DMS114 treated with DMSO at 0.1 percent for 48 hours (cell line): ENCODE data around the gene ONECUT3.

Experiments used
- DNase-seq: peaks from one replicate; lab custom pipeline; 2025; ENCODE audit not compliant: unreplicated experiment; lab: John Stamatoyannopoulos, UW

The ONECUT3 gene

GRCh38 chr19:1739960-1740629, 13.2 kb upstream of the ONECUT3 start:
- no peak for DNase-seq

- DNase-seq = no peak
Observed at GRCh38 chr19:1742989-1743696, 10.2 kb upstream of the ONECUT3 start.

DNA sequence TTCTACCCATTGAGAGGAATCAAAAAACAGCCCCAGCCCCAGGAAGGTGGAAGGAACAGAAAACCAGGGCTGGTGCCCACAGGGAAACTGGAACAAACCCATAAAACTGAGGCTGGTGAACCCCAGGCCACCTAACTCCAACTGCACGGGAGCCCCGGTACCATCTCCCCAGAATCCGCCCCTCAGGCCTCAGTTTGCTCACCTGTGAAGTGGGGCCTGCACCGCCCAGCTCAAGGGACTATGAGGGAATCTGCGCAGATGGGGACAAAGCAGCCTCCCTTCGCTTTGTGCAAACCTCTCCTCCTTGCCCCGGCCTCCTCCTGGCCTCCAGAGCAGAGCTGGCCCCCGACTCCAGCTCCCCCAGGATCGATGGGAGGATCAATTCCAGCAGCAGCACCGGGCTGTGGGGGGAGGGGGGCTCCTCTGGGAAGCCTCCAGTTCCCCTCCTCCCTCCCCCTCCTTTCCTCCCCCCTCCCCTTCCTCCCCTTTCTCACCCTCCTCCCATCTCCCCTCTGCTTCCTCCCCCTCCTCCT, 9.1 kb upstream of the ONECUT3 start:
- no peak for DNase-seq

DNA sequence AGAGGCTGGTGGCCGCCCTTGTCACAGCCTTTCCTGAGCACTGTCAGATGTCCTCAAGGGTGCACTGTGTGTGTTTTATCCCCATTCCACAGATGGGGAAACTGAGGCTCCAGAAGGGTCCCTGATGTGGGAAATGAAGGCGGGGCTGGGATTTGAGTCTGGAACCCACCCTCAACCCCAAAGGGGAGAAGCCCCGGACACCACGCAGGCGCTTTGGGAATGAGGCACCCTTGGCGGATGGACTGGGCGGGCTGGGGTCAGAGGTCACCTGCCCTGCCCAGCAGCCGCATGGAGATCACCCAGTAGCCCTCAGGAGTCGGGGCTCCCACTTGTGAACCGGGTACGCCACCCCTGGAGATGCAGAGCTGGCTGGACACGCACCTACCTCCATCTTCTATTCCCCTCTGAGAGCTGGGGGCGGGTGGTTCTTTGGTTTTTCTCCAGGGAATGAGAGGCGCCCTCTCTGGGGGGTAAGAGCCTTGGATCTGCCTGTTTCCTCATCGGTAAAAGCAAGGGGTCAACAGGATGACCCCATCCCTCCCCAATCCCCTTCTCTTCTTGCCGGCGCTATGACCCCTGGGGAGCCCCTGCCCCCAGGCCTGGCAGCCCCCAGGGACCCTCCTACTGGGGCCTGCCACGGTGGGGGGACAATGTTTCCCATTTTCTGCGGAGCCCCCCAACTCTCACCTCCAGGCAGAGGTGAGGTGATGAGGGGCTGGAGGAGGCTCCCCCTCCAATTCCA, 8.3 kb upstream of the ONECUT3 start:
- DNase-seq = no peak

GRCh38 chr19:1745589-1746031, 7.7 kb upstream of the ONECUT3 start:
- DNase-seq = no peak

DNA sequence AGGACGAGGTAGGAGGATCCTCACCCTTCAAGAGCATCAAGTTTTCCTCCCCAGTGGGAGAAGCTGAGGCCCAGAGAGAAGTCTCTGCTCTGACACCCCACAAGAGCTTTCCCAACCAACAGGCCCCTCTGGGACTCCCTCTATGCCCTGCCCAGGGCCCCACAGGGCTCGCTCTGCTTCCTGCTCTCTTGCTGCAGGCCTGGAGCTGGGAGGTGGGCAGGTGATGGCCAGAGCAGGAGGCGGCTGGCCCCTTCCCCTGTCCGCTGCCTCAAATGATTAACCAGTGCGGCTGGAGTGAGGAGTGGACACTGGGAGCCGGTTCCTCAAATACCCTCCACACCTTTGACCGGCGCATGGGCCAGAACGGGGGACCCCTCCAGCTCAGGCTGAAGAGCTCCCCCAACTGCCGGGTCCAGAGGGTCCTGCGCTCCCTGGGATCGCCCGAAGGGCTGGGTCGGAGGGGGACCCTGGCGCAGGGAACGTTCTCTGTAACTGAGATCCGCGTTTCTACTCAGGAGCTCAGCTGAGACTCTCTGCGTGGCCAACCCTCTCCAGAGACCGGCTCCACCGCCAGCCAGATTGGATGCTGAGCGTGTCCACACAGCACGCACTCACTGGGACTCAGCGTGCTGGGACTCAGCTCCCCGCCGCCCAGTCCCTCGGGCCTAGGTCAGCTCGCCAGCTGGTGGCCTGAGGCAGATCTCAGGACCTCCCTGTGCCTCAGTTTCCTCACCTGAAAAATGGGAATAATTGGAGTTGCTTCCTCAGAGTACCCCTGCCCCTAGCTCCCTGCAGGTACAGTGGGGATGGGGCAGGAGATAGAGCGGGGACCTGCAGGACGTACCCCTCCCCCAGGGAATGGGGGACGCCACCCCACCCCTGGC, 6.7 kb upstream of the ONECUT3 start:
- DNase-seq = no peak

DNA sequence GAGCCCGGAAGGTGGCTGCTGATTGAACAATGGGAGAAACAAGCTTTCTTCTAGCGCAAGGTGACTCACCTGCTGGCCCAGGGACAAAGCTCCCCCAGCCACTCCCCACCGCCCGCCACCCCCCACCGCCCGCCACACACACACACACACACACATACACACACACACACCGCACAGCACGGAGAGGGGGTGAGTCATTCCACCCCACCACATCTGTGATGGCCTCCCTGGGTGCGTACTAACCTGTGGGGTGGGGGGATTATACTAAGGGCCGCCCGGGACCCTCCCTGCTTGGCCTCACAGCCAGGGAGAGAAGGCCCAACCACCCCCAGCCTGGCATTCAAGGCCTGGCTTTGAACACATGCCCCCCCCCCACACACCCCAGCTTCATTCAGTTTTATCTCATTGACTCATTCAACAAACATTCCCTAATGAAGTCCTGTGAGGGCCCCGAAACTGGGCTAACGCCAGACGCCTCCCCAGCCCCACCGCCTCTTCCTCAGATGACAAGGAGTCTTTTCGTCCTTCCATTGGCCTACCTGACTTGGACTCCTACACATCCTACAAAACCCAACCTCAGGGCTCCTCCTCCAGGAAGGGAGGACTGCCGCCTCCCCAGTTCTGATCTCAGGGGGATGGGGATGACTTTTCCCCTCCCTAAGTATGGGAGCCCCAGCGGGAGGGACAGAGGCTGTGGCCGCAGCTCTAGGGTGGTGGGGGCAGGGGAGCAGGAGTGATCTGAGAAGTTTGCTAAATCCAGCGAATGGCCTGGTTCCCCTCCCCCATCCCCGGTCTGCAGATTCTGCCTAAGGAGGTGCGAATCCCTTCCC, 5.8 kb upstream of the ONECUT3 start:
- no peak for DNase-seq

GRCh38 chr19:1748115-1748872, 5.0 kb upstream of the ONECUT3 start:
- DNase-seq = no peak

- DNase-seq = no peak
Observed at GRCh38 chr19:1748873-1749341, 4.4 kb upstream of the ONECUT3 start.

DNA sequence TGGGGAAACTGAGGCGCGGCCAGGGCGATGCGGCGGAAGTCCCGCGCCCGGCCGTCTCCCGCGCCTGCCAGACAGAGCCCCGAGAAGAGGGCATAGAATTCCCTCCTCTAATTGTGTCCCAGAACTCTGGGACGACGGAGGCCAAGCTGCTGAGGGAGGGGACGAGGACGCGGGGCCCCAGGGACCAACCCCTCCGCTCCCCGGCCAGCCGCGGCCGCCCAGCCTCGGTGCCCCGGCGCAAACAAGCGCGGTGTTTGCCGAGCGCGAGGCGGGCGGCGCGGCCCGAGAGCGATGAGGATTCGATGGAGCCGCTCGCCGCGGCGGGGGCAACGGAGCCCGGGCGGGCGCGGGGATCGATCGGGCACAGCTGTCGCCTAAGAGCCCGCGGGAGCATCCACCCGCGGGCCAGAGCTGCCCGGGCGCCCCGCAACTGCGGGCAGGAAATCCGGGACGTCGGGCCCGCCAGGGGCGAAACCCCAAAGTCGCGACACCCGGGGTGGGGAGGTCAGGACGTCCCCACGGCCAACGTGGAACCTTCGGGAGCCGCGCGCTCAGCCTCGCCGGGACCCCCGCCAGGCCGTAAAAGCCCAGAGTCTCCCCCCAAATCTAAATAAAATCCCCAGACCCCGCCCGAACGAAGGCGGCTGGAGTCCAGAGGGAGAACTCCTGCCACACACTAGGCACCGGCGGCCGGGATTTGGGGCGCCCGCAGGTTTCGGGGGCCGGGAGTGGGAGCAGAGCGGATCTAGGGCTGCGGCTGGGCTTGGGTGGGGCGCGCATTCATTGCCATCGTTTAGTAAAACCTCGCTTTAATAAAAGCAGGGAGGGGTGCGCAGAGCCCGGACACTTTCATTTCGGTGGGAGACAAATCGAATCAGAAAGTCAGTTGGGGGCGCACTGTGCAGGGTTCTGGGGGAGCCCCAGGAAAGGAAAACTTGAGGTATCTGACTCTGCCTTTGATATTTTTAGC, 3.6 kb upstream of the ONECUT3 start:
- DNase-seq = no peak

- DNase-seq = no peak
Observed at GRCh38 chr19:1750343-1751021, 2.8 kb upstream of the ONECUT3 start.

DNA sequence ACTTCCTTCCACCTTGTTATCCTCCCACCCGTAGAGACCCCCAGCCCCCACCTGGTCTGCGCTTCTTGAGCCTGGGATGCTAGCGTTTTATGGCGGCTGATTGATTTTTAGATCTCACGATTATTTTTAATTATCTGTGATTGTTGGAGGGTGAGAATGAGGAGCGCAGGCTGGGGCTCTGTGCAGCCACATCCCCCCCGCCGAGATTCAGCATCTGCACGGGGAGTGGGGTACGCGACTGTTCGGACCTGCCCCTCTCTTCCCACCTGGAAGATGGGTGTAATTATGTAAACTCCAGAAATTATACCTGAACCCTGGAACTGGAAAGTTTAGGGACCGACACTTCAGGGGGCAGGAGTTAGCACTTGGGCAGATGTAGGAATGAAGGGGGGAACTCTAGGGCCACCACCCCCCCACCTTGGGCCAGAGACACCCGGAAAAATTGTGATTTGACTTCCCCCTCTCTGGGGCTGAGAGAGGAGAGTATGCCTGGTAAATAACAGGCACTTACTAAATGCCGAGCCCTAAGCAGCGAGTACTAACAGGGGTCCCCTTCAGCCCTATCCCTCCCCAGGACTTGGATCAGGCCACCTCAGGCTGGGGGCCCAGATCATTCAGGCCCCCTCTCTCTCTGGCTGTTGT, 1.8 kb upstream of the ONECUT3 start:
- no peak for DNase-seq

- no peak for DNase-seq
Observed at GRCh38 chr19:1752009-1752756, 1.1 kb upstream of the ONECUT3 start.

DNA sequence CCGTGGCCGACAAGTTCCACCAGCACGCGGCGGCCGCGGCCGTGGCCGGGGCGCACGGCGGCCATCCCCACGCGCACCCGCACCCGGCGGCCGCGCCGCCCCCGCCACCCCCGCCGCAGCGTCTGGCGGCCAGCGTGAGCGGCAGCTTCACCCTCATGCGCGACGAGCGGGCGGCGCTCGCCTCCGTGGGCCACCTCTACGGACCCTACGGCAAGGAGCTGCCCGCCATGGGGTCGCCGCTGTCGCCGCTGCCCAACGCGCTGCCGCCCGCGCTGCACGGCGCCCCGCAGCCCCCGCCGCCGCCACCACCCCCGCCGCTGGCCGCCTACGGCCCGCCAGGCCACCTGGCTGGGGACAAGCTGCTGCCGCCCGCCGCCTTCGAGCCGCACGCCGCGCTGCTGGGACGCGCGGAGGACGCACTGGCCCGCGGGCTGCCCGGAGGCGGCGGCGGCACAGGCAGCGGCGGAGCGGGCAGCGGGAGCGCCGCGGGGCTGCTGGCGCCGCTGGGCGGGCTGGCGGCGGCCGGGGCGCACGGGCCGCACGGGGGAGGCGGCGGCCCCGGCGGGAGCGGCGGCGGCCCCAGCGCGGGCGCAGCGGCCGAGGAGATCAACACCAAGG, 821 bp downstream of the ONECUT3 start:
- DNase-seq = no peak

GRCh38 chr19:1754636-1755466, 1.5 kb downstream of the ONECUT3 start:
- DNase-seq = no peak
